ENCODE data around the gene NEU4. TPM values are rescaled to one million over a fixed set of nuclear protein-coding genes. Genes with fewer than 3 reads are reported as not detected.
"Not testable (repeated sequence)": the region's sequence is repeated elsewhere in the genome, so short reads cannot be mapped to it uniquely, and the experiment has no call there.

Gene NEU4
- polyA plus RNA-seq, 3 donors = 0.26 to 2.6 (median 0.99) TPM

- Histone ChIP-seq H3K4me3 (replicated peaks in 1 of 3; ENCODE audit: low read depth in 2 of 3, low read length in 3 of 3) (peak overlapping the region in 1 of 3 experiments; percentile 59), H3K9ac (ENCODE audit: insufficient read depth, low read length, poor library complexity, severe bottlenecking) (peak overlapping the region; percentile 13), H3K27me3 (ENCODE audit: control insufficient read depth in 2 of 2, insufficient read depth in 2 of 2, low read length in 2 of 2) (no peaks in the 10 kb centered on the region), H3K36me3 (replicated peaks in 1 of 2; ENCODE audit: control insufficient read depth in 1 of 2, insufficient read depth in 2 of 2, low read length in 2 of 2) (no peaks in the 10 kb centered on the region), H2AFZ (ENCODE audit: insufficient read depth, low read depth, low read length, poor library complexity, severe bottlenecking) (peak overlapping the region; percentile 72), H4K20me1 (ENCODE audit: insufficient read depth, low read length) (no peaks in the 10 kb centered on the region), H3K79me2 (ENCODE audit: insufficient read depth, low read length) (no peaks in the 10 kb centered on the region), H3K9me3 (replicated peaks in 1 of 2; ENCODE audit: control insufficient read depth in 1 of 2, insufficient read depth in 1 of 2, low read length in 2 of 2) (no peaks in the 10 kb centered on the region), H3K27ac (ENCODE audit: low read depth in 1 of 2, low read length in 2 of 2) (no peak overlapping the region), H3K4me1 (ENCODE audit: control insufficient read depth in 1 of 2, insufficient read depth in 2 of 2, low read length in 2 of 2) (peaks cover 13 to 18% of the 10 kb centered on the region in 2 donors), H3K4me2 (replicated peaks; ENCODE audit: extremely low read depth, low read length, poor library complexity, severe bottlenecking) (peak overlapping the region; percentile 68)
- Mint-ChIP-seq H3K27me3 (ENCODE audit: low read depth in 3 of 3) (peaks cover 4 to 17% (median 10%) of the 10 kb centered on the region in 3 donors), H3K27ac (no peak overlapping the region), H3K4me3 (no peak overlapping the region), H3K4me1 (peaks cover 17% of the 10 kb centered on the region), H3K9me3 (peaks cover 0 to 2% (median 0%) of the 10 kb centered on the region in 7 donors), H3K36me3 (no peaks in the 10 kb centered on the region)
- DNase-seq = no peak
- WGBS (ENCODE audit: insufficient coverage) = 83% methylated on average over 32 of the region's 33 CpGs
- intact Hi-C loops (cut with micrococcal nuclease) = no loop called here
- TF ChIP-seq CTCF (IDR thresholded peaks at IDR 0.05) = no peak
Observed at GRCh38 chr2:241816431-241817121, 7.6 kb downstream of the NEU4 start.

- peak overlapping the region in 1 of 3 experiments; percentile 59 for H3K4me3 ChIP-seq (replicated peaks in 1 of 3; ENCODE audit: low read depth in 2 of 3, low read length in 3 of 3)
- Mint-ChIP-seq H3K27me3 (ENCODE audit: low read depth in 3 of 3) (peaks cover 4 to 17% (median 10%) of the 10 kb centered on the region in 3 donors), H3K4me1 (peaks cover 19% of the 10 kb centered on the region), H3K27ac (peak overlapping the region in 4 of 7 donors; percentile 26 to 72 (median 60)), H3K9me3 (peaks cover 0 to 2% (median 0%) of the 10 kb centered on the region in 7 donors), H3K4me3 (peak overlapping the region; percentile 61 to 75), H3K36me3 (no peaks in the 10 kb centered on the region)
- H3K4me2 ChIP-seq (replicated peaks; ENCODE audit: extremely low read depth, low read length, poor library complexity, severe bottlenecking) = peak overlapping the region; percentile 68
- H4K20me1 ChIP-seq (ENCODE audit: insufficient read depth, low read length) = no peaks in the 10 kb centered on the region
- H3K27ac ChIP-seq (ENCODE audit: low read depth in 1 of 2, low read length in 2 of 2) = no peak overlapping the region
- intact Hi-C loops (cut with micrococcal nuclease) = no loop called here
- DNase-seq = peak in 2 of 3 donors; percentile 19 to 21
- no peaks in the 10 kb centered on the region for H3K36me3 ChIP-seq (replicated peaks in 1 of 2; ENCODE audit: control insufficient read depth in 1 of 2, insufficient read depth in 2 of 2, low read length in 2 of 2)
- peak overlapping the region; percentile 13 for H3K9ac ChIP-seq (ENCODE audit: insufficient read depth, low read length, poor library complexity, severe bottlenecking)
- H3K79me2 ChIP-seq (ENCODE audit: insufficient read depth, low read length) = no peaks in the 10 kb centered on the region
- H3K27me3 ChIP-seq (ENCODE audit: control insufficient read depth in 2 of 2, insufficient read depth in 2 of 2, low read length in 2 of 2) = no peaks in the 10 kb centered on the region
- 14% methylated on average over 6 of the region's 16 CpGs for WGBS (ENCODE audit: insufficient coverage)
- H3K9me3 ChIP-seq (replicated peaks in 1 of 2; ENCODE audit: control insufficient read depth in 1 of 2, insufficient read depth in 1 of 2, low read length in 2 of 2) = no peaks in the 10 kb centered on the region
- H2AFZ ChIP-seq (ENCODE audit: insufficient read depth, low read depth, low read length, poor library complexity, severe bottlenecking) = peak overlapping the region; percentile 72
- TF ChIP-seq CTCF (IDR thresholded peaks at IDR 0.05) = no peak
- H3K4me1 ChIP-seq (ENCODE audit: control insufficient read depth in 1 of 2, insufficient read depth in 2 of 2, low read length in 2 of 2) = peaks cover 13 to 18% of the 10 kb centered on the region in 2 donors
Observed at GRCh38 chr2:241817126-241817820, 8.3 kb downstream of the NEU4 start.

- H3K4me2 ChIP-seq (replicated peaks; ENCODE audit: extremely low read depth, low read length, poor library complexity, severe bottlenecking) = peak overlapping the region; percentile 68
- H3K9me3 ChIP-seq (replicated peaks in 1 of 2; ENCODE audit: control insufficient read depth in 1 of 2, insufficient read depth in 1 of 2, low read length in 2 of 2); H4K20me1 ChIP-seq (ENCODE audit: insufficient read depth, low read length); H3K27me3 ChIP-seq (ENCODE audit: control insufficient read depth in 2 of 2, insufficient read depth in 2 of 2, low read length in 2 of 2); H3K36me3 ChIP-seq (replicated peaks in 1 of 2; ENCODE audit: control insufficient read depth in 1 of 2, insufficient read depth in 2 of 2, low read length in 2 of 2); H3K36me3 Mint-ChIP-seq; DNase-seq; H3K79me2 ChIP-seq (ENCODE audit: insufficient read depth, low read length); H3K9ac ChIP-seq (ENCODE audit: insufficient read depth, low read length, poor library complexity, severe bottlenecking); intact Hi-C loops (cut with micrococcal nuclease); H3K27ac ChIP-seq (ENCODE audit: low read depth in 1 of 2, low read length in 2 of 2); H3K9me3 Mint-ChIP-seq: not testable (repeated sequence)
- H3K4me1 Mint-ChIP-seq = peaks cover 19% of the 10 kb centered on the region
- H3K27ac Mint-ChIP-seq = peak overlapping the region in 3 of 7 donors; percentile 36 to 72 (median 53)
- WGBS (ENCODE audit: insufficient coverage) = 69% methylated on average over 7 of the region's 10 CpGs
- H3K4me3 Mint-ChIP-seq = peak overlapping the region in 1 of 2 donors; percentile 75
- peak overlapping the region; percentile 72 for H2AFZ ChIP-seq (ENCODE audit: insufficient read depth, low read depth, low read length, poor library complexity, severe bottlenecking)
- peak overlapping the region in 1 of 3 experiments; percentile 59 for H3K4me3 ChIP-seq (replicated peaks in 1 of 3; ENCODE audit: low read depth in 2 of 3, low read length in 3 of 3)
- H3K4me1 ChIP-seq (ENCODE audit: control insufficient read depth in 1 of 2, insufficient read depth in 2 of 2, low read length in 2 of 2) = peaks cover 13 to 18% of the 10 kb centered on the region in 2 donors
- H3K27me3 Mint-ChIP-seq (ENCODE audit: low read depth in 3 of 3) = peaks cover 6 to 17% (median 12%) of the 10 kb centered on the region in 3 donors
Observed at GRCh38 chr2:241817821-241818215, 8.8 kb downstream of the NEU4 start.

All from CD14-positive monocyte (primary cell).